Testis (tissue), 2 donors: ENCODE measurements around the gene CDK11B.
"Not testable (repeated sequence)": the region's sequence is repeated elsewhere in the genome, so short reads cannot be mapped to it uniquely, and the experiment has no call there.

Source experiments
- CTCF ChIP-seq, 3 experiments: fragments of 450-650 bp in 2 of 3; fragments of 200-600 bp in 1 of 3; sonication (generic) in 1 of 3; IDR thresholded peaks; one replicate each; pipeline ENCODE4 v1.5.1; 2016 to 2019; ENCODE audit warnings: antibody characterized with exemption in 3 of 3, mild to moderate bottlenecking in 2 of 3, moderate library complexity in 1 of 3
- POLR2A ChIP-seq: fragments of 450-650 bp; IDR thresholded peaks from one replicate; pipeline ENCODE4 v1.6.1; 2017; ENCODE audit warnings: antibody characterized with exemption, mild to moderate bottlenecking, moderate library complexity

GRCh38 chr1:1699061-1699460, 40.3 kb upstream of the CDK11B start:
- not testable (repeated sequence) for TF ChIP-seq CTCF (IDR thresholded peaks at IDR 0.05); POLR2A
